GM19397 (cell line): ENCODE measurements around the gene MSH5.
"Not testable (repeated sequence)": the region's sequence is repeated elsewhere in the genome, so short reads cannot be mapped to it uniquely, and the experiment has no call there.

Source experiments
- ATAC-seq: cut with Tn5 transposase; IDR thresholded peaks from one replicate; pipeline ENCODE4 v1.9.1; 2021; ENCODE audit warnings: mild to moderate bottlenecking, moderate library complexity; ENCODE audit not compliant: unreplicated experiment

MSH5 gene

GRCh38 chr6:31776989-31777666 lies 37.3 kb downstream of the MSH5 start, which contains the start of gene VWA7:
TSS of gene VWA7 (minus strand) at chr6:31777328. CDS start at chr6:31776779, 549 bp downstream.
- no peak for ATAC-seq

GRCh38 chr6:31777667-31778050 lies 37.9 kb downstream of the MSH5 start:
- ATAC-seq = no peak

GRCh38 chr6:31778193-31778592 lies 38.4 kb downstream of the MSH5 start:
- ATAC-seq = no peak

GRCh38 chr6:31778999-31779885 lies 39.4 kb downstream of the MSH5 start:
- no peak for ATAC-seq

- ATAC-seq = no peak
Observed at GRCh38 chr6:31779908-31780307, 40.1 kb downstream of the MSH5 start.

- no peak for ATAC-seq
Observed at GRCh38 chr6:31780507-31781243, 40.9 kb downstream of the MSH5 start.

- no peak for ATAC-seq
Observed at GRCh38 chr6:31781244-31782125, 41.7 kb downstream of the MSH5 start.

- ATAC-seq = no peak
Observed at GRCh38 chr6:31782126-31782855, 42.5 kb downstream of the MSH5 start.

- ATAC-seq = no peak
Observed at GRCh38 chr6:31784098-31784925, 44.5 kb downstream of the MSH5 start.

GRCh38 chr6:31785475-31785874 lies 45.7 kb downstream of the MSH5 start:
- no peak for ATAC-seq

GRCh38 chr6:31791324-31792089 lies 51.7 kb downstream of the MSH5 start:
- ATAC-seq = no peak

- ATAC-seq = no peak
Observed at GRCh38 chr6:31792090-31792374, 52.2 kb downstream of the MSH5 start.

GRCh38 chr6:31792761-31793171 lies 53.0 kb downstream of the MSH5 start:
- ATAC-seq = no peak

GRCh38 chr6:31793927-31794245 lies 54.1 kb downstream of the MSH5 start:
- ATAC-seq = not testable (repeated sequence)

- no peak for ATAC-seq
Observed at GRCh38 chr6:31794294-31794865, 54.6 kb downstream of the MSH5 start.

- no peak for ATAC-seq
Observed at GRCh38 chr6:31794866-31795615, 55.2 kb downstream of the MSH5 start.

- peak; percentile 87 for ATAC-seq
Observed at GRCh38 chr6:31795616-31796298, 56.0 kb downstream of the MSH5 start, which contains the start of gene VARS1. TSS of gene VARS1 (minus strand) at chr6:31795752. CDS start at chr6:31795217, 535 bp downstream.
